GM19238 (cell line): Measurements from ENCODE around the gene KRT72.
"Not testable (repeated sequence)": the region's sequence is repeated elsewhere in the genome, so short reads cannot be mapped to it uniquely, and the experiment has no call there.

Experiments
- DNase-seq: peaks from one replicate; pipeline ENCODE4 v3.0.0; 2011; ENCODE audit warnings: low spot score; ENCODE audit not compliant: insufficient read length

KRT72 gene

DNA sequence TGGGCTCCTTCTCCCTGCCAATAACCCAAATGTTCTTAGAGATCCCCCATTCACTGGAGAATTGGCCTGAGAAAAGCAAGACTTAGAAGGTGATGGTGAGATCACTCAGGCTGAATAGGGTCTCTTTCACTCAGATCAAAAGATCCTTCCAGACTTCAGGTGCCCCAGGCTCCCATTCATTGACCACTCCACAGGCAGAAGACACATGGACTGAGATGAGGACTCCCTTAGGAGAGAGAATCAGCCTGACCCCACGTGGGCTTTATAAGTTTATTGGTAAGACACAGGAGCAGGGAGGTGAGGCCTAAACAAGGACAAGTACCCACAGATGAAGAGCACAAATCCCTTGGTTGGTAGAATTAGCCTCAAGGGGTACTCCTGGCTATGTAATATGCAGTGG lies 6.1 kb upstream of the KRT72 start:
- no peak for DNase-seq

- no peak for DNase-seq
Measured at GRCh38 chr12:52606581-52607218, 5.4 kb upstream of the KRT72 start.

GRCh38 chr12:52606096-52606495 lies 4.8 kb upstream of the KRT72 start:
- DNase-seq = no peak

GRCh38 chr12:52605542-52605941 lies 4.3 kb upstream of the KRT72 start:
- DNase-seq = no peak

DNA sequence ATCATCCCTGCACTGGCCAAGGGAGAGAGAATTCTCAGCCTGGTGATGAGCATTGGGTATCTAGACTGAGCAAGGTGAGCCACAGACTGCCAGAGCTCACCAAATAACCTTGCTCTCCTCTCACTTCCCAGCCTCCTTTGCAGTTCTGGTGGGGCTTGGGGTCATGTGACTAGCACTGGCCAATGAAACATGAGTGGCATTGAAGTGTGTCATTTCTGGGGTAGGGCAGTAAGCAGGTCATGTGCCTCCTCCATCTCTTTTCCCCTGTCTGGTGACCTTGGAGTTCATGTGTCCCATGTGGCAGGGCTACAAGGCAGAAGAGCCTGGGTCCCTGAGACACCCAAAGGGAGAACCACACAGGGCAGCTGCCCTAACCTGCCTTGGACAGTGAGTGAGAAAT lies 3.6 kb upstream of the KRT72 start:
- no peak for DNase-seq

GRCh38 chr12:52603314-52603713 lies 2.1 kb upstream of the KRT72 start:
- DNase-seq = no peak

GRCh38 chr12:52602552-52602951 lies 1.3 kb upstream of the KRT72 start:
- no peak for DNase-seq

- no peak for DNase-seq
Measured at GRCh38 chr12:52601671-52602070, 408 bp upstream of the KRT72 start.

DNA sequence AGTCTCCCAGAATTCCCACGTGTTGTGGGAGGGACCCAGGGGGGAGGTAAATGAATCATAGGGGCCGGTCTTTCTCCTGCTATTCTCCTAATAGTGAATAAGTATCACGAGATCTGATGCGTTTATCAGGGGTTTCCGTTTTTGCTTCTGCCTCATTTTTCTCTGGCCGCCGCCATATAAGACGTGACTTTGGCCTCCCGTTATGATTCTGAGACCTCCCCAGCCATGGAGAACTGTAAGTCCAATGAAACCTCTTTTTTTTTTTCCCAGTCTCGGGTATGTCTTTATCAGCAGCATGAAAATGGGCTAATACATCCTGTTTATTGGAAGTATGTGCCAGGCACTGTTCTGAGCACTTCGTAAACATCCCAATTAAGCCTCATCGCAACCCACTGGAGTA lies 788 bp downstream of the KRT72 start:
- no peak for DNase-seq

GRCh38 chr12:52600071-52600470 lies 1.2 kb downstream of the KRT72 start:
- DNase-seq = no peak

DNA sequence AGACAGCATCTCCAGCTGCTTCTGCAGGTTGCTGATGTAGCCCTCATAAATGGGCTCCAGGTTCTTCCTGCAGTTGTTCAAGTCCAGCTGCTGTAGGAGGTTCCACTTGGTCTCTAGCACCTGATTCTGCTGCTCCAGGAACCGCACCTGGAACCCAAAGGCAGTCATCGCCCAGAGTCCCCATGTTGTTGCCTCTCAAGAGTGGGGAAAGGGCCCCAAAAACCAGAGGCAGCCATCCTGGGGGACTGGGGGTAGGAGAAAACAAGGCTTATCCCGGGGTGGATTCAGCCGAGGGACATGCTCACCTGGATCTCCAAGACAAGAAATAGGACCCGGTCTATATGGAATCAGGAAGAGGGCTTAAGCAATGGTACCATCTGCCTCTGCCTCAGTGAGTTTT lies 2.3 kb downstream of the KRT72 start:
- no peak for DNase-seq

DNA sequence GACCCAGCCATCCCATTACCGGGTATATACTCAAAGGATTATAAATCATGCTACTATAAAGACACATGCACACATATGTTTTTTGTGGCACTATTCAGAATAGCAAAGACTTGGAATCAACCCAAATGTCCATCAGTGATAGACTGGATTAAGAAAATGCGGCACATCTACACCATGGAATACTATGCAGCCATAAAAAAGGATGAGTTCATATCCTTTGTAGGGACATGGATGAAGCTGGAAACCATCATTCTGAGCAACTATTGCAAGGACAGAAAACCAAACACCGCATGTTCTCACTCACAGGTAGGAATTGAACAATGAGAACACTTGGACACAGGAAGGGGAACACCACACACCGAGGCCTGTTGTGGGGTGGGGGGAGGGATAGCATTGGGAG lies 7.0 kb downstream of the KRT72 start:
- DNase-seq = not testable (repeated sequence)

DNA sequence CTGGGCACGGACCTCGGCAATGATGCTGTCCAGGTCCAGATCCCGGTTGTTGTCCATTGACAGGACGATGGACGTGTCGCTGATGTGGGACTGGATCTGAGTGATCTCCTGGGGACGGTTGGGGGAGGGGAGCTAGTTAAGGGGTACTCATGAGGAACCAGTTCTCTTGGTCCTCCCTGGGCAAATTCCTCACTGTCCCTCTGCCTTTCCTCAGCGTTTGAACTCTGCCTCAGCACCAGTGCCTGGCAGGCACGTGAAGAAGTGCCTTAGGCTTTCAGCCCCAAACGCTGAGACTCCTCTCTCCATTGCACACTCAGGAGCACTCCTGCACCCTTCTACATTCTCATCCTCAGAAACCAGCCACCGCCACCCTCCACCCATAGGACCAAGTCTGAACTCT lies 9.7 kb downstream of the KRT72 start:
- no peak for DNase-seq

DNA sequence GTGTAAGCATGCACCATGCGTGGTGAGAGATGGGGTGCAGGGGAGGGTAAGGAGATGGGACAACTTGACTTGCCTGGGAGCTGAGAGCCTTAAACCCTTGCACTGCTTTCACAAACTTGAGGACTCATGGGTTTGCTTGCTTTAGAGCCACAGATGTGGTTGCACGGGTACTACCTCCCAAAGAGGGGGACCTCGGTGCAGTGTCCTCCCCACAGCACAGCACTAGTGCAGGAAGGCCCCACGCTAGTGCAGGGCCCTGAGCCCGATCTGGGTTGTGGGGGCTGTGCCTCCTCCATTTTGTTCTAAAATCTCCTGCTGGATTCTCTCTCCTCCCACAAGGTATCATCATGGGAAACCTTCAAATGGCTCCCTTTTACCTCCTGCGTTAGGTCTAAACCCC lies 11.2 kb downstream of the KRT72 start:
- no peak for DNase-seq

GRCh38 chr12:52587563-52587962 lies 13.7 kb downstream of the KRT72 start:
- DNase-seq = no peak

GRCh38 chr12:52585946-52586345 lies 15.3 kb downstream of the KRT72 start:
- DNase-seq = no peak

- DNase-seq = no peak
Measured at GRCh38 chr12:52585066-52585465, 16.2 kb downstream of the KRT72 start.

GRCh38 chr12:52584156-52584682 lies 17.0 kb downstream of the KRT72 start:
- no peak for DNase-seq

- DNase-seq = peak; percentile 51
Measured at GRCh38 chr12:52582971-52583456, 18.2 kb downstream of the KRT72 start.

- no peak for DNase-seq
Measured at GRCh38 chr12:52582486-52582885, 18.8 kb downstream of the KRT72 start.

- no peak for DNase-seq
Measured at GRCh38 chr12:52581481-52581880, 19.8 kb downstream of the KRT72 start.

DNA sequence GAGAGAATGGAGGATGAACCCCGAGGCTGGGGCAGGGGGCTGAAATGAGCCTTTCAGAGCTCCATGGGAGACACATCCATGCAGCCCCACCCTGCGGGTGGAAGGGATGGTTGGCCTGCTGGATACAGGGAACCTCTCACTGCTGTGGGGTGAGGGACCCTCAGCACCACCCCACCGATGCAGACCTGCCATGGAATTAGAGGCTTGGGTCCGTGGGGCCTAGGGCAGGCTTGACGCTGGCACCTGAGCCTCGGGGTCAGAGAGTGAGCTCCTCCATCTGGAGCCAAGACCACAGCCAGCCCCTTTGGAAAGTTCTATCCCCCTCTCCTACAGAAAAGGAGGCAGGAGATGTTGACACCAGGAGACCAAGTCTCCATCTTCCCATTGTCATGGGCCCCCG lies 20.2 kb downstream of the KRT72 start:
- DNase-seq = no peak

- no peak for DNase-seq
Measured at GRCh38 chr12:52580496-52580895, 20.8 kb downstream of the KRT72 start.
